Measurements from ENCODE around the gene MGST2.
"Not testable (repeated sequence)": the region's sequence is repeated elsewhere in the genome, so short reads cannot be mapped to it uniquely, and the experiment has no call there.

Gene MGST2

GRCh38 chr4:139669335-139669734 is 3.7 kb downstream of the MGST2 start:
- DNase-seq (ENCODE audit: low read depth in 2 of 3, low spot score in 1 of 3) = no peak

- no peak for DNase-seq (ENCODE audit: low read depth in 2 of 3, low spot score in 1 of 3)
Observed at GRCh38 chr4:139669890-139670289, 4.3 kb downstream of the MGST2 start.

- DNase-seq (ENCODE audit: low read depth in 2 of 3, low spot score in 1 of 3) = no peak
Observed at GRCh38 chr4:139670775-139671174, 5.2 kb downstream of the MGST2 start.

GRCh38 chr4:139672215-139672614 is 6.6 kb downstream of the MGST2 start:
- DNase-seq (ENCODE audit: low read depth in 2 of 3, low spot score in 1 of 3) = no peak

- DNase-seq (ENCODE audit: low read depth in 2 of 3, low spot score in 1 of 3) = no peak
Observed at GRCh38 chr4:139672732-139673131, 7.1 kb downstream of the MGST2 start.

- no peak for DNase-seq (ENCODE audit: low read depth in 2 of 3, low spot score in 1 of 3)
Observed at GRCh38 chr4:139674875-139675550, 9.4 kb downstream of the MGST2 start.

- DNase-seq (ENCODE audit: low read depth in 2 of 3, low spot score in 1 of 3) = no peak
Observed at GRCh38 chr4:139675651-139676050, 10.0 kb downstream of the MGST2 start.

- DNase-seq (ENCODE audit: low read depth in 2 of 3, low spot score in 1 of 3) = no peak
Observed at GRCh38 chr4:139676365-139676764, 10.7 kb downstream of the MGST2 start.

GRCh38 chr4:139676913-139677585 is 11.4 kb downstream of the MGST2 start:
- DNase-seq (ENCODE audit: low read depth in 2 of 3, low spot score in 1 of 3) = no peak

- DNase-seq (ENCODE audit: low read depth in 2 of 3, low spot score in 1 of 3) = no peak
Observed at GRCh38 chr4:139682309-139682708, 16.7 kb downstream of the MGST2 start.

- no peak for DNase-seq (ENCODE audit: low read depth in 2 of 3, low spot score in 1 of 3)
Observed at GRCh38 chr4:139682741-139683151, 17.1 kb downstream of the MGST2 start.

- DNase-seq (ENCODE audit: low read depth in 2 of 3, low spot score in 1 of 3) = no peak
Observed at GRCh38 chr4:139684351-139684750, 18.7 kb downstream of the MGST2 start.

GRCh38 chr4:139685180-139685579 is 19.6 kb downstream of the MGST2 start:
- no peak for DNase-seq (ENCODE audit: low read depth in 2 of 3, low spot score in 1 of 3)

GRCh38 chr4:139686130-139686529 is 20.5 kb downstream of the MGST2 start:
- DNase-seq (ENCODE audit: low read depth in 2 of 3, low spot score in 1 of 3) = no peak

- no peak for DNase-seq (ENCODE audit: low read depth in 2 of 3, low spot score in 1 of 3)
Observed at GRCh38 chr4:139686988-139687387, 21.4 kb downstream of the MGST2 start.

GRCh38 chr4:139689093-139689722 is 23.6 kb downstream of the MGST2 start:
- no peak for DNase-seq (ENCODE audit: low read depth in 2 of 3, low spot score in 1 of 3)

GRCh38 chr4:139690419-139690818 is 24.8 kb downstream of the MGST2 start:
- no peak for DNase-seq (ENCODE audit: low read depth in 2 of 3, low spot score in 1 of 3)

- DNase-seq (ENCODE audit: low read depth in 2 of 3, low spot score in 1 of 3) = no peak
Observed at GRCh38 chr4:139692309-139693012, 26.8 kb downstream of the MGST2 start.

- DNase-seq (ENCODE audit: low read depth in 2 of 3, low spot score in 1 of 3) = no peak
Observed at GRCh38 chr4:139694522-139695107, 29.0 kb downstream of the MGST2 start.

GRCh38 chr4:139696491-139696890 is 30.9 kb downstream of the MGST2 start:
- no peak for DNase-seq (ENCODE audit: low read depth in 2 of 3, low spot score in 1 of 3)

GRCh38 chr4:139698167-139698925 is 32.7 kb downstream of the MGST2 start:
- DNase-seq (ENCODE audit: low read depth in 2 of 3, low spot score in 1 of 3) = not testable (repeated sequence)
